Suprapubic skin (tissue), 4 donors: ENCODE results near the gene RTL10.

Experiments used
- CTCF ChIP-seq, 2 donors: fragments of 200-600 bp in 1 of 2; fragments of 450-650 bp in 1 of 2; sonication (generic) in 1 of 2; IDR thresholded peaks; one replicate each; pipeline ENCODE4 v1.5.1; 2016 to 2019; ENCODE audit warnings: antibody characterized with exemption in 2 of 2, mild to moderate bottlenecking in 1 of 2, moderate library complexity in 1 of 2
- EP300 ChIP-seq: sonication (generic); formaldehyde crosslinking; IDR thresholded peaks from one replicate; pipeline ENCODE4 v1.6.1; 2017; ENCODE audit warnings: antibody characterized with exemption
- POLR2A ChIP-seq, 2 donors: fragments of 450-650 bp; IDR thresholded peaks; one replicate each; pipeline ENCODE4 v1.6.1; 2017; ENCODE audit warnings: antibody characterized with exemption in 2 of 2, mild to moderate bottlenecking in 2 of 2, moderate library complexity in 2 of 2
- POLR2AphosphoS5 ChIP-seq, 3 donors: sonication (generic); formaldehyde crosslinking; IDR thresholded peaks; one replicate each; pipeline ENCODE4 v1.6.1; 2017; ENCODE audit warnings: antibody characterized with exemption in 3 of 3

DNA sequence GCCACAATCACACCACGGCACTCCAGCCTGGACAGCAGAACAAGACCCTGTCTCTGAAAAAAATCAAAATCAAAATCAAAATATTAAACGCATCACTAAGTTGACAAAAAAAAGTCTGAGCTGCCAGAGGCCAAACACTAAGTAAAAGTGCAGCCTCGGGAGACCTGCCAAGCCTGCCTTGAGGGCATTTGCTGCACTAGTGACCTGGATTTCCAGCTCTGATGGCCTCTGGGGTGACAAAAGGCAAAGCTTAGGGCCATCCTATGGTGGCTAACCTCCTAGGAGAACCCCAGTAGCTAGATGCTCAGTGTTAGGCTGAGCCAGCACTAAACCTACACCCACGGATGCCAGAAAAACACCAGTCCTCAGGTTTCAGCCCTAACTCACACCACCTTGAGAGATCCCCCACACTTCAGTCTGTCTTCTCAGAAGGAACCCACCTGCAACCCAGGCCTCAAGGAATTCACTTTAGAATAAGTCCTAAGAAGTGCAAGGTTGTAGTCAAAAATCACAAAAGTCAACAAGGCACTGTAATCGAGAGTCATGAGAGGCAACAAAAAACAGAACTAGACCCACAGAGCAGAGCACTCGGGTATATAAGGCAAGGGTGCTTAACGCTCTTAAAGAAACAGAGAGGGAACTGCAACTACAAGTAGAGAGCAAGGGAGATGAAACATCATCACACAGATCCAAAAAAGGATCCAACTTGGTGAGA, 28.6 kb downstream of the RTL10 start:
- no peak for TF ChIP-seq POLR2A (IDR thresholded peaks at IDR 0.05)
- TF ChIP-seq CTCF (IDR thresholded peaks at IDR 0.05): no peak
- no peak for TF ChIP-seq EP300
- TF ChIP-seq POLR2AphosphoS5 (IDR thresholded peaks at IDR 0.05): no peak
